ENCODE measurements around the gene OBSCN. TPM values are rescaled to one million over a fixed set of nuclear protein-coding genes. Genes with fewer than 3 reads are reported as not detected.
A peak's percentile ranks its signal among the peaks of the same experiment; 100 is the strongest.

OBSCN gene
- total RNA-seq, 1 experiment from 2014 or later, result 33.3 TPM

DNA sequence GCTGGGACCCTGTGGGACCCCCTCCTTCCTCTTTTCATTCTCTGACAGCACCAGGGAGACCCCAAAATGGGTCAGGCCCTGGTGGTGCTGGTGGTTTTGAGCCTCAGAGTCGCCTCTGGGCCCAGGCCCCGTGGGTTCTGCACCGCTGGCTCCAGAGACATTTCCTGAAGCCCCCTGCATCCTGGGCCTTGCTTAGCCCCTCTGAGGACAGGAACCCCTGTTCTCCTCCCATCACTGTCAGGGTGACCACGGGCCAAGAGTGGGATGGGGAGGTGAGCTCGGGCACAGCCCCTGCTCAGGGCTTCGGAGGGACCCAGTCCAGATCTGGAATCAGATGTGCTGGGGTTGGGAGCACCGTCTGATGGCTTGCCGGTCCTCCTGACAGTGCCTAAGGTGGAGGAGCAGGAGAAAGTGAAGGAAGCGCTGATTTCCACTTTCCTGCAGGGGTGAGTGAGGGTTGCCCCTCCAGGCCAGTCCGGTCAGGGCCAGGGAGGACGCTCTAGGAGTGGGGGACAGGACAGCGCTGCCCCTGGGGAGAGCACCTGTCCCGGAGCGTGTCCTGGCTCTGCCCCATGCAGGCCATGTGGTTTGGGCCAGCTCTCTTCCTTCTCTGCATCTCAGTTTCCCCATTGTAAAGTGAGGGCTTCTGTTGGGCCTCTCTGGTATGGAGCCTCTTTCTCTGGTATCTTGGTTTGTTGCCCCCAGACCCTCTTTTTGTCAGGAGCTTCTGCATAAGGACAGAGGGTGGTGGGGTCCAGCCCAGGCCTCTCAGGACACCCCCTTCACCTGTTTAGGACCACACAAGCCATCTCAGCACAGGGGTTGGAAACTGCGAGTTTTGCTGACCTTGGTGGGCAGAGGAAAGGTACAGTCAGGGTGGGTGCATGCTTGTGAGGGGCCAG lies 127.8 kb downstream of the OBSCN start:
- Histone ChIP-seq H3K9ac (ENCODE audit: extremely low read depth, insufficient read length, low read length) (no peak overlapping the region), H3T11ph (ENCODE audit: low read length) (no peak overlapping the region), H2BK15ac (ENCODE audit: low read depth, low read length) (no peak overlapping the region), H3K9me3 (ENCODE audit: control insufficient read depth, low read depth, low read length) (no peaks in the 10 kb centered on the region), H3K4me2 (ENCODE audit: insufficient read depth, insufficient read length, low read length) (no peak overlapping the region), H4K20me1 (ENCODE audit: control insufficient read depth, insufficient read depth, insufficient read length) (no peaks in the 10 kb centered on the region), H4K8ac (replicated peaks; ENCODE audit: insufficient read length, low read depth, low read length) (no peak overlapping the region), H2AFZ (ENCODE audit: low read length) (no peak overlapping the region), H4K5ac (ENCODE audit: insufficient read length, low read depth, low read length) (no peak overlapping the region), H4K91ac (ENCODE audit: insufficient read length, low read depth, low read length) (no peak overlapping the region), H3K23me2 (ENCODE audit: insufficient read length, low read depth, low read length, poor library complexity, severe bottlenecking) (no peaks in the 10 kb centered on the region), H3K79me1 (ENCODE audit: insufficient read depth, low read depth, low read length, poor library complexity, severe bottlenecking) (no peaks in the 10 kb centered on the region), H2BK20ac (ENCODE audit: low read depth, low read length, poor library complexity, severe bottlenecking) (no peak overlapping the region), H2AK5ac (ENCODE audit: insufficient read length, low read length) (no peak overlapping the region), H2BK120ac (ENCODE audit: low read depth, low read length, poor library complexity, severe bottlenecking) (no peak overlapping the region), H3K14ac (ENCODE audit: insufficient read depth, low read length) (no peak overlapping the region), H3K27ac (ENCODE audit: insufficient read length, low read depth, low read length) (no peak overlapping the region), H3K4me1 (ENCODE audit: insufficient read depth, low read length) (no peaks in the 10 kb centered on the region), H3K4ac (ENCODE audit: low read depth, low read length) (no peak overlapping the region), H3K23ac (ENCODE audit: insufficient read length, low read depth, low read length) (no peak overlapping the region), H2BK5ac (ENCODE audit: insufficient read length, low read length) (no peak overlapping the region), H2BK12ac (ENCODE audit: insufficient read length, low read depth, low read length) (no peak overlapping the region), H3K18ac (ENCODE audit: insufficient read length, low read depth, low read length) (no peak overlapping the region), H3K79me2 (ENCODE audit: insufficient read depth, low read length) (no peaks in the 10 kb centered on the region), H3K56ac (ENCODE audit: insufficient read length, low read depth, low read length) (no peak overlapping the region), H3K27me3 (ENCODE audit: insufficient read depth, low read length) (no peaks in the 10 kb centered on the region)
- Mint-ChIP-seq H3K27me3 (ENCODE audit: low read depth) (no peaks in the 10 kb centered on the region), H3K4me3 (no peak overlapping the region), H3K27ac (no peak overlapping the region), H3K36me3 (ENCODE audit: insufficient read depth in 1 of 3, low read depth in 3 of 3) (peaks cover 4 to 23% (median 16%) of the 10 kb centered on the region in 3 experiments), H3K9me3 (no peaks in the 10 kb centered on the region), H3K4me1 (no peaks in the 10 kb centered on the region)
- peak; percentile 10 for DNase-seq
- WGBS (ENCODE audit: extremely low coverage, insufficient read length, low lambda C conversion rate), result no CpG with 5 or more reads among the region's 15 CpGs
- TF ChIP-seq, protein P1, sequence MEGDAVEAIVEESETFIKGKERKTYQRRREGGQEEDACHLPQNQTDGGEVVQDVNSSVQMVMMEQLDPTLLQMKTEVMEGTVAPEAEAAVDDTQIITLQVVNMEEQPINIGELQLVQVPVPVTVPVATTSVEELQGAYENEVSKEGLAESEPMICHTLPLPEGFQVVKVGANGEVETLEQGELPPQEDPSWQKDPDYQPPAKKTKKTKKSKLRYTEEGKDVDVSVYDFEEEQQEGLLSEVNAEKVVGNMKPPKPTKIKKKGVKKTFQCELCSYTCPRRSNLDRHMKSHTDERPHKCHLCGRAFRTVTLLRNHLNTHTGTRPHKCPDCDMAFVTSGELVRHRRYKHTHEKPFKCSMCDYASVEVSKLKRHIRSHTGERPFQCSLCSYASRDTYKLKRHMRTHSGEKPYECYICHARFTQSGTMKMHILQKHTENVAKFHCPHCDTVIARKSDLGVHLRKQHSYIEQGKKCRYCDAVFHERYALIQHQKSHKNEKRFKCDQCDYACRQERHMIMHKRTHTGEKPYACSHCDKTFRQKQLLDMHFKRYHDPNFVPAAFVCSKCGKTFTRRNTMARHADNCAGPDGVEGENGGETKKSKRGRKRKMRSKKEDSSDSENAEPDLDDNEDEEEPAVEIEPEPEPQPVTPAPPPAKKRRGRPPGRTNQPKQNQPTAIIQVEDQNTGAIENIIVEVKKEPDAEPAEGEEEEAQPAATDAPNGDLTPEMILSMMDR (conservative IDR thresholded peaks at IDR 0.05), result no peak

All from H9 (cell line).